Activated naive CD4-positive, alpha-beta T cell treated with anti-CD3 and anti-CD28 coated beads, Interleukin-2, amount 10 ng/mL, durations not matched to agents 7 days and 5 days (primary cell): ENCODE measurements around the gene APCDD1.

Experiments used
- CTCF ChIA-PET: fragments of 350-600 bp; sonication (Branson Sonifier 250); formaldehyde crosslinking; loops from one replicate; lab custom pipeline; 2021; ENCODE audit warnings: antibody characterized with exemption; lab: Charles Lee
- DNase-seq: peaks from one replicate; pipeline ENCODE4 v3.0.0-alpha.2; 2020
- H3K27ac Mint-ChIP-seq: one replicate; pipeline ENCODE4 v1.8.0; 2021; ENCODE audit warnings: mild to moderate bottlenecking, moderate library complexity, mixed read lengths
- H3K27me3 Mint-ChIP-seq: one replicate; pipeline ENCODE4 v1.8.0; 2021; ENCODE audit warnings: mild to moderate bottlenecking, mixed read lengths
- H3K36me3 Mint-ChIP-seq: one replicate; pipeline ENCODE4 v1.8.0; 2021; ENCODE audit warnings: mixed read lengths
- H3K4me1 Mint-ChIP-seq: one replicate; pipeline ENCODE4 v1.8.0; 2021; ENCODE audit warnings: mixed read lengths
- H3K4me3 Mint-ChIP-seq: one replicate; pipeline ENCODE4 v1.8.0; 2021; ENCODE audit warnings: mild to moderate bottlenecking, moderate library complexity, mixed read lengths
- H3K9me3 Mint-ChIP-seq: one replicate; pipeline ENCODE4 v1.8.0; 2021; ENCODE audit warnings: mixed read lengths

Gene APCDD1

DNA sequence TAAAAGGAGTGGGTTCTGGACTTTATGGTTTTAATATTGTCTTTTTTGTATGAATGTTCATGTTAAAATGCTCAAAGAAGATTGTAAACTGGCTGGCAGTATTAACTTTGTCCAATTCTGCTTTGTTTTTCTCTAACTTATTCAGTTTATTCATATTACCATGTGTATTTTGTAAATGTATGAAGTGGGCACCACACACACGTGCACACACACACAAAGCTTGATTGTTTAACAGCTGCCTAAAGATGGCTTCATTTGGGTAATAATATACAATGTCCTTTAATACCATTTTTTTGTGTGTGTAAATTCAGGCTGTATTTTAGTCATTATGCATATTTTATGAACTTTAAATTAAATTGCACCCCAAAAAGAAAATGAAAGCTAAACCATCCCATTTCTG, 11.4 kb upstream of the APCDD1 start:
- Mint-ChIP-seq H3K4me3 (no peak overlapping the region), H3K9me3 (no peaks in the 10 kb centered on the region), H3K27ac (no peak overlapping the region), H3K27me3 (peaks cover 17% of the 10 kb centered on the region), H3K4me1 (no peaks in the 10 kb centered on the region), H3K36me3 (no peaks in the 10 kb centered on the region)
- CTCF ChIA-PET = no interaction called here
- no peak for DNase-seq

- Mint-ChIP-seq H3K9me3 (no peaks in the 10 kb centered on the region), H3K36me3 (no peaks in the 10 kb centered on the region), H3K27me3 (peaks cover 21% of the 10 kb centered on the region), H3K4me1 (no peaks in the 10 kb centered on the region), H3K4me3 (no peak overlapping the region), H3K27ac (no peak overlapping the region)
- CTCF ChIA-PET = no interaction called here
- DNase-seq = no peak
Observed at GRCh38 chr18:10444314-10445006, 10.0 kb upstream of the APCDD1 start.

DNA sequence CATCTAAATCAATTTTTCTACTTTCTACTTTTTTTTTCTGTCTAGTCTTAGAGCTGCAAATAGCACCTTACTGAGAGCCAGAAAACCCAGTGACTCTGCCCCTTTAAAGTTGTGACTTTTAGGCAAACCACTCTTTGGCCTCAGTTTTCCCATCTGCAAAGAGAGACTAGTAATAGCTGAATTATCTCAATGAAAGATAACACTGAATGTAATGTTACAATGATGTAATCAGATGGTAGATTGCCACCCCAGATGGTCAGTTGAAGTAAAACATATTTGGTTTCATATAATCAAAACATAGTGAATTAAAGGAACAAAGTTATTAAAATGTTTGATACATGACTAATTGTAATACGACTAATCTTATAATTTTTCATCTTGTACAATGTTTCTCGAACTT, 5.0 kb upstream of the APCDD1 start:
- no peak overlapping the region for H3K27ac Mint-ChIP-seq
- no peaks in the 10 kb centered on the region for H3K4me1 Mint-ChIP-seq
- H3K27me3 Mint-ChIP-seq = peaks cover 27% of the 10 kb centered on the region
- CTCF ChIA-PET = no interaction called here
- H3K9me3 Mint-ChIP-seq = no peaks in the 10 kb centered on the region
- no peaks in the 10 kb centered on the region for H3K36me3 Mint-ChIP-seq
- no peak overlapping the region for H3K4me3 Mint-ChIP-seq
- no peak for DNase-seq

GRCh38 chr18:10450986-10451385, 3.4 kb upstream of the APCDD1 start:
- peaks cover 40% of the 10 kb centered on the region for H3K27me3 Mint-ChIP-seq
- no peak overlapping the region for H3K27ac Mint-ChIP-seq
- peaks cover 4% of the 10 kb centered on the region for H3K4me1 Mint-ChIP-seq
- CTCF ChIA-PET = no interaction called here
- H3K9me3 Mint-ChIP-seq = no peaks in the 10 kb centered on the region
- no peak for DNase-seq
- H3K4me3 Mint-ChIP-seq = no peak overlapping the region
- no peaks in the 10 kb centered on the region for H3K36me3 Mint-ChIP-seq

DNA sequence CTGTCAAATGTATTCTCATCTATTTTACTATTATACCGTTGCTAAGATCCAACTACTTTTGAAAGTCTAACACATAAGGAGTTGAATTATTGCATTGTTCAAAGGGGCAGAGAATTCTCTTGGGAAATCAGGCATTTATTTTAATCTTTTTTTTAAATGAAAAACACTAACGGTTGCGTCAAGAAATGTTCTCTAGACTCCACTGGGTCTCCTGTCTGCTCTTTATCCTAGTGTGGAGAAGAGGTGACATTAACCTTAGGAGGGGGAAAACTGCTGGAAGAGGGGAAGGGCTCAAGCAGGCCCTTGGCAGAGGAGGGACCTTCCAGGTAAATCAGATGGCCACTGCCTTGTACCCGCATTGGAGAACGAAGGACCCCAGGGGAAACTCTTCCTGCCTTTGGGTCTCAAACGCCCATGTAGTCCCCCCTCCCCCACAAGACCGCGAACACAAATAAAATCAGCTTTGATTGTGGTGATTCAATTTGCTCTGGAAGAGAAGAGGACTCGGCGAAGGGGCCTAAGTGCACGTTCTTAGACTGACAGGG, 1.1 kb upstream of the APCDD1 start:
- Mint-ChIP-seq H3K27me3 (peaks cover 49% of the 10 kb centered on the region), H3K9me3 (no peaks in the 10 kb centered on the region), H3K4me1 (peaks cover 4% of the 10 kb centered on the region), H3K27ac (no peak overlapping the region), H3K36me3 (no peaks in the 10 kb centered on the region), H3K4me3 (no peak overlapping the region)
- no peak for DNase-seq
- CTCF ChIA-PET = no interaction called here

DNA sequence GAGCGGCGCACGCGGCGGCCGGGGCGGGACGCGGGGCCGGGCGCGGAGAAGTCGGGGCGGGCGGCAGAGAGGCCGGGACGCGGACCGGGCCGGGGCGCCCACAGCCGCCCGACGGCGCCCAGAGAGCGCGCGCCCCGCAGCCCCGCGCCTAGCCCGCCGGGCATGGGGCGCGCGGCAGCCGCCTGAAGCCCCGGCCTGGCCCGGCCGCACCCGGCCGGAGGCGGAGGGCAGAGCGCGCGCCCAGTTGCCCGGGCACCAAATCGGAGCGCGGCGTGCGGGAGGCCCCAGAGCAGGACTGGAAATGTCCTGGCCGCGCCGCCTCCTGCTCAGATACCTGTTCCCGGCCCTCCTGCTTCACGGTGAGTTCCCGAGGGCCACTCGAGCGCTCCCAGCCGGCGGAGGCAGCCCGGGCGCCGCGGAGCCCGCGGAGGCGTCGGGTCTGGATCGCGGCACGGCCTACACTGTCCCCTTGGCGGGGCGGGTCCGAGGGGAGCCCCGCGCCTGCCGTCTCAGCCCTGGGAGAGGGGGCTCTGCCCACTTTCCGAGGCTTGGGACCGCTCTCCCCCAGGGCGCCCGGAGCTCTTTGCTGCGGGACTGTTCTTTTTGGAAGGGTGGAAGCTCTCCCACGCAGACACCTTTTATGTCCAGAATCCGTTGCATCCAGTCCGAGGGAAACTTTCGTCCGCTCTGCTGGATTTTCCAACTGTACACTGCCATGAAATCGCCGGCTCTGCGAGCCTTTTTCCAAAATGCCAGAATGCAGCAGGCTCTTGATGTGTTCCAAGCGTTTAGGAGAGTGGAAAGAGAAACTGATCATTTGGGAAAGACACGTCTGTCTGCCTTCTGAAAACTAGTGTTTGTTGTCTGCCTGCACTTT, 484 bp downstream of the APCDD1 start:
- Mint-ChIP-seq H3K9me3 (no peaks in the 10 kb centered on the region), H3K4me3 (peak overlapping the region; percentile 15), H3K36me3 (no peaks in the 10 kb centered on the region), H3K4me1 (peaks cover 4% of the 10 kb centered on the region), H3K27me3 (peaks cover 44% of the 10 kb centered on the region), H3K27ac (no peak overlapping the region)
- CTCF ChIA-PET = no interaction called here
- no peak for DNase-seq

GRCh38 chr18:10455726-10456453, 1.5 kb downstream of the APCDD1 start:
- no peak for DNase-seq
- peaks cover 4% of the 10 kb centered on the region for H3K4me1 Mint-ChIP-seq
- H3K27ac Mint-ChIP-seq = no peak overlapping the region
- CTCF ChIA-PET = no interaction called here
- H3K36me3 Mint-ChIP-seq = no peaks in the 10 kb centered on the region
- no peak overlapping the region for H3K4me3 Mint-ChIP-seq
- H3K9me3 Mint-ChIP-seq = no peaks in the 10 kb centered on the region
- H3K27me3 Mint-ChIP-seq = peaks cover 44% of the 10 kb centered on the region

DNA sequence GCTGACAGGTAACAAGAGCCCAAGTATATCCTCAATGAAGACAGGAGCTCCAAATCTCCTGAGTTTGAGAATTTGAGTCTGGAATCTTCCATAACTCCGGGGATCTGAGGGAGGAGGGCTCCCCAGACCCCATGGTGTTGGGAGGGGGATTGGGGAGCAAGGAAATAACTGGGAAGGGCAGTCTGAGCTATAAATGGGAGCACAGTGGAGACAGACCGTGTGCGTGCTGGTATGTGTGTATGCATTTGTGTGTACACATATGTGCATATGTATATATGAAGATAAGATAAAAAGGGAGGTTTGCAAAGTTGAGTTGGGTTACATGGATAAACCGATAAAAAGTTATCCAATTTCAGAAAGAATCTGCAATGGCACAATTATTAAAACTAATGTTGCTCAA, 2.3 kb downstream of the APCDD1 start:
- H3K9me3 Mint-ChIP-seq = no peaks in the 10 kb centered on the region
- no peak overlapping the region for H3K4me3 Mint-ChIP-seq
- peaks cover 4% of the 10 kb centered on the region for H3K4me1 Mint-ChIP-seq
- no peaks in the 10 kb centered on the region for H3K36me3 Mint-ChIP-seq
- H3K27ac Mint-ChIP-seq = no peak overlapping the region
- CTCF ChIA-PET = no interaction called here
- no peak for DNase-seq
- peaks cover 44% of the 10 kb centered on the region for H3K27me3 Mint-ChIP-seq

GRCh38 chr18:10457128-10457527, 2.7 kb downstream of the APCDD1 start:
- CTCF ChIA-PET = no interaction called here
- peaks cover 44% of the 10 kb centered on the region for H3K27me3 Mint-ChIP-seq
- no peak overlapping the region for H3K27ac Mint-ChIP-seq

DNA sequence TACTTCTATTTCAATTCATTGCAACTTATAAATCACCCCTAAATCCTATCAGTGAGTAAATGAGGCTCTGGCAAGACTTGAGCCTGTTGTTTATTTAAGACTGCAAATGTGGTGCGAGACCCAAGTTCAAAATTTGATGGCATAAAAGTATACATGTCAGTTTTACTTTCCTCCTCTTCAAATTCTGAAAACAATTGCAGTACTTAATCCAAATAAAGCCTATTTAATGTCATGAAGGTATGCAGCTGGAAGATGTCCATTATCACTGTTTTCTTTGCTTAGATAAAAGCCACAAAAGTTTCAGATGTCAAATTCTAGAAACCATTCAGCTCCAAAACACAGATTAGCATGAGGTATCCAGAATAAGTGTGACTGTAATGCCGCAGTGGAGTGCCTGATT, 3.3 kb downstream of the APCDD1 start:
- H3K4me3 Mint-ChIP-seq = no peak overlapping the region
- H3K27me3 Mint-ChIP-seq = peaks cover 44% of the 10 kb centered on the region
- no peak overlapping the region for H3K27ac Mint-ChIP-seq
- peaks cover 4% of the 10 kb centered on the region for H3K4me1 Mint-ChIP-seq
- DNase-seq = no peak
- H3K36me3 Mint-ChIP-seq = no peaks in the 10 kb centered on the region
- H3K9me3 Mint-ChIP-seq = no peaks in the 10 kb centered on the region
- CTCF ChIA-PET = no interaction called here

More at GRCh38 chr18:10457128-10457527, 2.7 kb downstream of the APCDD1 start:
- no peaks in the 10 kb centered on the region for H3K9me3 Mint-ChIP-seq
- H3K4me1 Mint-ChIP-seq = peaks cover 4% of the 10 kb centered on the region
- no peak overlapping the region for H3K4me3 Mint-ChIP-seq
- DNase-seq = no peak
- no peaks in the 10 kb centered on the region for H3K36me3 Mint-ChIP-seq

DNA sequence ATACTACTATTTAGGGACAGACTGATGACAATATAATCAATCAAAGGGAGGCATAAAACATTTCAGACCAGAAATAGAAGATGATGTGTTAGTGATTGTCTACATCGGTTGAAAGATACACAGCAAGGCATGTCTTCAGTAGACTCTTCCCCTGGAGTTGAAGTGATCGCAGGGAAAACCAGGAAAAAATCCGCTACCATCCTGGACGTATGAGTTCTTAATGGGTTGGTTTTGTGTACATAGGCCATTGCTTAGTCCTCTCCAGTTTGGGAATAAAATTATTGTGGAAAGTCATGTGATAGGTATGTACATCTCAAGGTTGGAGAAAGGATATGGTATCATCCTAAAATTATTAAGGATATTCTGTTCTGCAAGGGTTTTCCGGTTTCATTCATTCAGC, 4.3 kb downstream of the APCDD1 start:
- peaks cover 4% of the 10 kb centered on the region for H3K4me1 Mint-ChIP-seq
- H3K36me3 Mint-ChIP-seq = no peaks in the 10 kb centered on the region
- H3K4me3 Mint-ChIP-seq = no peak overlapping the region
- no peaks in the 10 kb centered on the region for H3K9me3 Mint-ChIP-seq
- no peak for DNase-seq
- H3K27ac Mint-ChIP-seq = no peak overlapping the region
- CTCF ChIA-PET = no interaction called here
- H3K27me3 Mint-ChIP-seq = peaks cover 37% of the 10 kb centered on the region

GRCh38 chr18:10459587-10459986, 5.2 kb downstream of the APCDD1 start:
- Mint-ChIP-seq H3K9me3 (no peaks in the 10 kb centered on the region), H3K4me1 (peaks cover 4% of the 10 kb centered on the region), H3K27ac (no peak overlapping the region), H3K4me3 (no peak overlapping the region), H3K27me3 (peaks cover 31% of the 10 kb centered on the region), H3K36me3 (no peaks in the 10 kb centered on the region)
- DNase-seq = no peak
- CTCF ChIA-PET = no interaction called here

GRCh38 chr18:10460414-10461018, 6.1 kb downstream of the APCDD1 start:
- Mint-ChIP-seq H3K4me3 (no peak overlapping the region), H3K27me3 (peaks cover 22% of the 10 kb centered on the region), H3K9me3 (no peaks in the 10 kb centered on the region), H3K27ac (no peak overlapping the region), H3K4me1 (peaks cover under 1% of the 10 kb centered on the region), H3K36me3 (no peaks in the 10 kb centered on the region)
- CTCF ChIA-PET = no interaction called here
- no peak for DNase-seq

GRCh38 chr18:10461989-10462388, 7.6 kb downstream of the APCDD1 start:
- H3K9me3 Mint-ChIP-seq = no peaks in the 10 kb centered on the region
- peaks cover 8% of the 10 kb centered on the region for H3K27me3 Mint-ChIP-seq
- no peak overlapping the region for H3K27ac Mint-ChIP-seq
- CTCF ChIA-PET = no interaction called here
- H3K36me3 Mint-ChIP-seq = no peaks in the 10 kb centered on the region
- no peak for DNase-seq
- H3K4me3 Mint-ChIP-seq = no peak overlapping the region
- H3K4me1 Mint-ChIP-seq = no peaks in the 10 kb centered on the region
